HEK293T (cell line): ENCODE measurements around the gene CACNA1G.

ENCODE experiments used
- CTCF ChIA-PET: fragments of 350-600 bp; formaldehyde crosslinking; extraction: SDS; loops from one replicate; lab custom pipeline; 2021; ENCODE audit warnings: antibody characterized with exemption, inconsistent platforms; lab: Yijun Ruan, JAX
- POLR2A ChIA-PET: fragments of 350-600 bp; formaldehyde crosslinking; extraction: SDS; loops from one replicate; lab custom pipeline; 2020; ENCODE audit warnings: antibody characterized with exemption, inconsistent platforms; lab: Yijun Ruan, JAX
- DNase-seq: peaks from one replicate; pipeline ENCODE4 v3.0.0; 2012; ENCODE audit warnings: mixed read lengths; ENCODE audit errors: extremely low spot score
- ARNT ChIP-seq: fragments of 450-650 bp; IDR thresholded peaks from 2 replicates; pipeline ENCODE4 v1.6.1; 2017; ENCODE audit warnings: mild to moderate bottlenecking
- BHLHE40 ChIP-seq: fragments of 450-650 bp; IDR thresholded peaks from 2 replicates; pipeline ENCODE4 v1.6.1; 2016; ENCODE audit warnings: mild to moderate bottlenecking, moderate library complexity, borderline replicate concordance
- CTBP1 ChIP-seq: fragments of 450-650 bp; IDR thresholded peaks from 2 replicates; pipeline ENCODE4 v1.6.1; 2016; ENCODE audit warnings: borderline replicate concordance
- ELF4 ChIP-seq: fragments of 450-650 bp; IDR thresholded peaks from 2 replicates; pipeline ENCODE4 v1.6.1; 2017; ENCODE audit warnings: antibody characterized with exemption
- FOXA1 ChIP-seq: fragments of 450-650 bp; IDR thresholded peaks from 2 replicates; pipeline ENCODE4 v1.6.1; 2016; ENCODE audit warnings: mild to moderate bottlenecking
- FOXK2 ChIP-seq: fragments of 450-650 bp; IDR thresholded peaks from 2 replicates; pipeline ENCODE4 v1.6.1; 2016; ENCODE audit warnings: mild to moderate bottlenecking
- FOXM1 ChIP-seq: fragments of 450-650 bp; IDR thresholded peaks from 2 replicates; pipeline ENCODE4 v1.6.1; 2017; ENCODE audit warnings: mild to moderate bottlenecking, borderline replicate concordance
- HDGF ChIP-seq: fragments of 450-650 bp; IDR thresholded peaks from 2 replicates; pipeline ENCODE4 v1.6.1; 2017; ENCODE audit warnings: antibody characterized with exemption, borderline replicate concordance
- L3MBTL2 ChIP-seq: fragments of 450-650 bp; conservative IDR thresholded peaks from 2 replicates; pipeline ENCODE4 v1.6.1; 2016; ENCODE audit warnings: mild to moderate bottlenecking
- LEF1 ChIP-seq: fragments of 450-650 bp; IDR thresholded peaks from 2 replicates; pipeline ENCODE4 v1.6.1; 2017; ENCODE audit warnings: mild to moderate bottlenecking, borderline replicate concordance
- NFRKB ChIP-seq: fragments of 450-650 bp; IDR thresholded peaks from 2 replicates; pipeline ENCODE4 v1.6.1; 2016; ENCODE audit warnings: mild to moderate bottlenecking, moderate library complexity
- PKNOX1 ChIP-seq: fragments of 450-650 bp; IDR thresholded peaks from 2 replicates; pipeline ENCODE4 v1.6.1; 2016
- SP1 ChIP-seq: fragments of 450-650 bp; IDR thresholded peaks from 2 replicates; pipeline ENCODE4 v1.6.1; 2017
- SUZ12 ChIP-seq: fragments of 450-650 bp; IDR thresholded peaks from 2 replicates; pipeline ENCODE4 v1.6.1; 2016; ENCODE audit warnings: mild to moderate bottlenecking
- TARDBP ChIP-seq: fragments of 450-650 bp; IDR thresholded peaks from 2 replicates; pipeline ENCODE4 v1.6.1; 2016
- ZNF384 ChIP-seq: fragments of 450-650 bp; IDR thresholded peaks from 2 replicates; pipeline ENCODE4 v1.6.1; 2016

CACNA1G gene

GRCh38 chr17:50545311-50545710, 15.2 kb upstream of the CACNA1G start:
- DNase-seq = no peak
- POLR2A ChIA-PET = no interaction called here
- TF ChIP-seq SP1 = no peak
- TF ChIP-seq L3MBTL2 = no peak
- no peak for TF ChIP-seq TARDBP
- no peak for TF ChIP-seq FOXK2
- TF ChIP-seq HDGF = no peak
- no peak for TF ChIP-seq FOXM1
- no peak for TF ChIP-seq BHLHE40
- TF ChIP-seq ELF4 = no peak
- TF ChIP-seq PKNOX1 = no peak
- TF ChIP-seq NFRKB = no peak
- TF ChIP-seq ARNT = no peak
- TF ChIP-seq CTBP1 = no peak
- no peak for TF ChIP-seq FOXA1
- TF ChIP-seq LEF1 = no peak
- TF ChIP-seq SUZ12 = no peak
- TF ChIP-seq ZNF384 = no peak
- CTCF ChIA-PET = no interaction called here

GRCh38 chr17:50546701-50547034, 13.8 kb upstream of the CACNA1G start:
- CTCF ChIA-PET = interaction anchor here (0.7 to 5.7 kb wide), 4 partner anchors 38 to 185 kb away, joined by 3 to 91 read pairs (median 4); no protein-coding TSS in a partner anchor
- DNase-seq = no peak
- no peak for TF ChIP-seq FOXA1
- TF ChIP-seq ZNF384 = no peak
- no peak for TF ChIP-seq TARDBP
- POLR2A ChIA-PET = interaction anchor here (1.7 kb wide), 1 partner anchor 80 kb away, joined by 5 read pairs; no protein-coding TSS in a partner anchor

GRCh38 chr17:50547035-50547735, 13.3 kb upstream of the CACNA1G start, which contains the start of gene SPATA20:
SPATA20 (plus strand) TSS chr17:50547174; CDS start chr17:50547209, 35 bp downstream.
- peak; percentile 90 for DNase-seq
- ChIA-PET POLR2A (interaction anchor here (1.7 kb wide), 1 partner anchor 79 kb away, joined by 5 read pairs; no protein-coding TSS in a partner anchor), CTCF (interaction anchor here (1.1 to 5.7 kb wide), 3 partner anchors 81 to 185 kb away, joined by 3 to 91 read pairs (median 5); no protein-coding TSS in a partner anchor)
- no peak for TF ChIP-seq HDGF
- no peak for TF ChIP-seq FOXK2
- no peak for TF ChIP-seq ELF4
- TF ChIP-seq FOXM1 = no peak
- TF ChIP-seq SUZ12 = no peak
- no peak for TF ChIP-seq LEF1
- no peak for TF ChIP-seq ARNT
- TF ChIP-seq BHLHE40 = no peak
- TF ChIP-seq NFRKB = no peak
- TF ChIP-seq L3MBTL2 = no peak

GRCh38 chr17:50547736-50548083, 12.8 kb upstream of the CACNA1G start:
- POLR2A ChIA-PET = interaction anchor here (0.6 to 1.7 kb wide), 2 partner anchors 57 to 79 kb away, joined by 3 to 5 read pairs; no protein-coding TSS in a partner anchor
- no peak for TF ChIP-seq TARDBP
- TF ChIP-seq NFRKB = no peak
- TF ChIP-seq ELF4 = no peak
- no peak for TF ChIP-seq BHLHE40
- TF ChIP-seq FOXA1 = no peak
- no peak for TF ChIP-seq ZNF384
- TF ChIP-seq FOXM1 = no peak
- TF ChIP-seq L3MBTL2 = no peak
- TF ChIP-seq CTBP1 = no peak
- TF ChIP-seq ARNT = no peak
- no peak for TF ChIP-seq SUZ12
- no peak for TF ChIP-seq FOXK2
- TF ChIP-seq SP1 = no peak
- TF ChIP-seq LEF1 = no peak
- TF ChIP-seq PKNOX1 = no peak
- TF ChIP-seq HDGF = no peak
- CTCF ChIA-PET = interaction anchor here (5.7 kb wide), 1 partner anchor 80 kb away, joined by 91 read pairs; no protein-coding TSS in a partner anchor
- no peak for DNase-seq

GRCh38 chr17:50548831-50549230, 11.7 kb upstream of the CACNA1G start:
- CTCF ChIA-PET = interaction anchor here (1.2 to 5.7 kb wide), 4 partner anchors 11 to 146 kb away, joined by 3 to 91 read pairs (median 3); no protein-coding TSS in a partner anchor
- DNase-seq = no peak
- POLR2A ChIA-PET = interaction anchor here (1.2 kb wide), 1 partner anchor 79 kb away, joined by 3 read pairs; no protein-coding TSS in a partner anchor
- TF ChIP-seq L3MBTL2 (no peak), BHLHE40 (no peak), HDGF (no peak), FOXM1 (no peak), FOXA1 (no peak), LEF1 (no peak), CTBP1 (no peak), PKNOX1 (no peak), NFRKB (no peak), SUZ12 (no peak), FOXK2 (no peak), TARDBP (no peak), ELF4 (no peak), ZNF384 (no peak), ARNT (no peak)
